SH-SY5Y (cell line): ENCODE data around the gene GRPEL2.

ENCODE experiments used
- GATA2 ChIP-seq: IDR thresholded peaks from 2 replicates; pipeline ENCODE4 v1.6.1; 2011; ENCODE audit warnings: mild to moderate bottlenecking, low read depth, low read length
- GATA3 ChIP-seq: IDR thresholded peaks from 2 replicates; pipeline ENCODE4 v1.6.1; 2011; ENCODE audit warnings: low read depth, mild to moderate bottlenecking, low read length, moderate library complexity

GRCh38 chr5:149322518-149322917 lies 22.8 kb upstream of the GRPEL2 start:
- TF ChIP-seq GATA2, result no peak
- no peak for TF ChIP-seq GATA3
